Measurements from ENCODE around the gene CRYBG1. TPM values are rescaled to one million over a fixed set of nuclear protein-coding genes. Genes with fewer than 3 reads are reported as not detected.
"Not testable (repeated sequence)": the region's sequence is repeated elsewhere in the genome, so short reads cannot be mapped to it uniquely, and the experiment has no call there.

The CRYBG1 gene
- total RNA-seq, 1 donor from 2014 or later, result 24.9 TPM

GRCh38 chr6:106512968-106513574 lies 152.6 kb downstream of the CRYBG1 start:
- intact Hi-C loops (cut with DNase I), result loop anchor here (10.0 kb wide), 1 partner anchor 1038 kb away; no protein-coding TSS in a partner anchor
- Histone ChIP-seq H3K27ac (peak overlapping the region; percentile 92), H3K4me3 (peak overlapping the region; percentile 75), H3K36me3 (no peaks in the 10 kb centered on the region), H3K4me1 (peaks cover 39% of the 10 kb centered on the region), H3K27me3 (no peaks in the 10 kb centered on the region), H3K9me3 (no peaks in the 10 kb centered on the region)
- no peak for TF ChIP-seq CTCF (IDR thresholded peaks at IDR 0.05)
- no peak for ATAC-seq
- DNase-seq, result no peak

- intact Hi-C loops (cut with DNase I), result loop anchor here (10.0 kb wide), 1 partner anchor 1039 kb away; no protein-coding TSS in a partner anchor
- TF ChIP-seq CTCF (IDR thresholded peaks at IDR 0.05), result no peak
- Histone ChIP-seq H3K36me3 (no peaks in the 10 kb centered on the region), H3K27ac (peak overlapping the region; percentile 92), H3K4me1 (peaks cover 38% of the 10 kb centered on the region), H3K27me3 (no peaks in the 10 kb centered on the region), H3K4me3 (peak overlapping the region; percentile 75), H3K9me3 (no peaks in the 10 kb centered on the region)
- no peak for DNase-seq
- no peak for ATAC-seq
Measured at GRCh38 chr6:106513808-106514582, 153.5 kb downstream of the CRYBG1 start.

- no peak for DNase-seq
- TF ChIP-seq CTCF (IDR thresholded peaks at IDR 0.05), result no peak
- Histone ChIP-seq H3K27ac (no peak overlapping the region), H3K9me3 (no peaks in the 10 kb centered on the region), H3K4me1 (peaks cover 33% of the 10 kb centered on the region), H3K4me3 (peak overlapping the region; percentile 75), H3K27me3 (no peaks in the 10 kb centered on the region), H3K36me3 (no peaks in the 10 kb centered on the region)
- intact Hi-C loops (cut with DNase I), result loop anchor here (10.0 kb wide), 1 partner anchor 1040 kb away; no protein-coding TSS in a partner anchor
- ATAC-seq, result no peak
Measured at GRCh38 chr6:106514583-106514885, 154.0 kb downstream of the CRYBG1 start.

- peaks cover 26% of the 10 kb centered on the region for H3K4me1 ChIP-seq
- H3K27me3 ChIP-seq, H3K9me3 ChIP-seq, H3K27ac ChIP-seq, H3K36me3 ChIP-seq, ATAC-seq, DNase-seq: not testable (repeated sequence)
- intact Hi-C loops (cut with DNase I), result loop anchor here (10.0 kb wide), 1 partner anchor 1041 kb away; no protein-coding TSS in a partner anchor
- peak overlapping the region; percentile 75 for H3K4me3 ChIP-seq
Measured at GRCh38 chr6:106515582-106515981, 155.1 kb downstream of the CRYBG1 start.

- DNase-seq, result no peak
- no peak overlapping the region for H3K27ac ChIP-seq
- H3K4me1 ChIP-seq, result peaks cover 16% of the 10 kb centered on the region
- intact Hi-C loops (cut with DNase I), result loop anchor here (10.0 kb wide), 1 partner anchor 1042 kb away; no protein-coding TSS in a partner anchor
- ATAC-seq, result no peak
- H3K27me3 ChIP-seq, result no peaks in the 10 kb centered on the region
- H3K36me3 ChIP-seq, result no peaks in the 10 kb centered on the region
- no peaks in the 10 kb centered on the region for H3K9me3 ChIP-seq
- TF ChIP-seq CTCF (IDR thresholded peaks at IDR 0.05), result no peak
- no peak overlapping the region for H3K4me3 ChIP-seq
Measured at GRCh38 chr6:106516616-106517015, 156.1 kb downstream of the CRYBG1 start.

- intact Hi-C loops (cut with DNase I), result loop anchor here (10.0 kb wide), 1 partner anchor 1043 kb away; no protein-coding TSS in a partner anchor
- peaks cover 14% of the 10 kb centered on the region for H3K4me1 ChIP-seq
- ATAC-seq, result no peak
Measured at GRCh38 chr6:106517706-106518105, 157.2 kb downstream of the CRYBG1 start.

More at GRCh38 chr6:106517706-106518105, 157.2 kb downstream of the CRYBG1 start:
- Histone ChIP-seq H3K27me3 (no peaks in the 10 kb centered on the region), H3K9me3 (no peaks in the 10 kb centered on the region), H3K36me3 (no peaks in the 10 kb centered on the region), H3K27ac (no peak overlapping the region), H3K4me3 (no peak overlapping the region)
- no peak for TF ChIP-seq CTCF (IDR thresholded peaks at IDR 0.05)
- no peak for DNase-seq

Data from upper lobe of right lung (tissue), 1 donor.